IPS-20b (cell line): Measurements from ENCODE around the gene KLHL13.
"Not testable (repeated sequence)": the region's sequence is repeated elsewhere in the genome, so short reads cannot be mapped to it uniquely, and the experiment has no call there.

Experiments
- H3K27ac ChIP-seq: one replicate; pipeline ENCODE4 v1.5.1; 2013; ENCODE audit warnings: low read length
- H3K27me3 ChIP-seq: 2 replicates; pipeline ENCODE4 v1.6.1; 2013; ENCODE audit warnings: mild to moderate bottlenecking, low read length, inconsistent platforms; ENCODE audit not compliant: insufficient read depth
- H3K36me3 ChIP-seq: 2 replicates; pipeline ENCODE4 v1.6.1; 2013; ENCODE audit warnings: low read depth, mild to moderate bottlenecking, inconsistent platforms, low read length, moderate library complexity; ENCODE audit not compliant: insufficient read depth
- H3K4me1 ChIP-seq: 2 replicates; pipeline ENCODE4 v1.6.1; 2013; ENCODE audit warnings: mild to moderate bottlenecking, control low read depth, inconsistent platforms, low read length, moderate library complexity; ENCODE audit not compliant: insufficient read depth
- H3K4me3 ChIP-seq: 2 replicates; pipeline ENCODE4 v1.5.1; 2013; ENCODE audit warnings: mild to moderate bottlenecking, low read length, inconsistent platforms
- H3K9ac ChIP-seq: 2 replicates; pipeline ENCODE4 v1.6.1; 2013; ENCODE audit warnings: low read depth, mild to moderate bottlenecking, inconsistent platforms, low read length, moderate library complexity
- H3K9me3 ChIP-seq: 2 replicates; pipeline ENCODE4 v1.6.1; 2013; ENCODE audit warnings: mild to moderate bottlenecking, low read depth, low read length, inconsistent platforms; ENCODE audit not compliant: insufficient read depth

KLHL13 gene

GRCh38 chrX:118022753-118023152 lies 93.9 kb downstream of the KLHL13 start:
- Histone ChIP-seq H3K4me1 (no peaks in the 10 kb centered on the region), H3K36me3 (no peaks in the 10 kb centered on the region), H3K4me3 (no peak overlapping the region), H3K9me3 (no peaks in the 10 kb centered on the region), H3K27me3 (no peaks in the 10 kb centered on the region), H3K27ac (no peak overlapping the region), H3K9ac (no peak overlapping the region)

- Histone ChIP-seq H3K27me3 (no peaks in the 10 kb centered on the region), H3K27ac (no peak overlapping the region), H3K9me3 (no peaks in the 10 kb centered on the region), H3K9ac (no peak overlapping the region), H3K4me3 (no peak overlapping the region), H3K36me3 (no peaks in the 10 kb centered on the region), H3K4me1 (no peaks in the 10 kb centered on the region)
Observed at GRCh38 chrX:118016422-118016821, 100.2 kb downstream of the KLHL13 start.

DNA sequence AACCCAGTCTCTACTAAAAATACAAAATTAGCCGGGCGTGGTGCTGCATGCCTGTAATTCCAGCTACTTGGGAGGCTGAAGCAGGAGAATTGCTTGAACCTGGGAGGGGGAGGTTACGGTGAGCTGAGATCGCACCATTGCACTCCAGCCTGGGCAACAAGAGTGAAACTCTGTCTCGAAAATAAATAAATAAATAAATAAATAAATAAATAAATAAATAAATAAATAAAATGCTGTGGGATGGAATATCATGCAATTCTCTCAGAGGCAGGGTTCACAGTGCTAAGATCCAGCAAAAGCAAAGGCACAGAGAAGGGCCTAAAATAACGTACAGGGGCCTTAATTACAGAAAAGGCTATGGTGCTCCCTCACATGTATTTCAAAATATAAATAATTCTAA lies 114.2 kb downstream of the KLHL13 start:
- not testable (repeated sequence) for H3K36me3 ChIP-seq, H3K27ac ChIP-seq, H3K9ac ChIP-seq, H3K27me3 ChIP-seq, H3K4me3 ChIP-seq, H3K4me1 ChIP-seq, H3K9me3 ChIP-seq

GRCh38 chrX:118000518-118000917 lies 116.1 kb downstream of the KLHL13 start:
- Histone ChIP-seq H3K27ac (no peak overlapping the region), H3K27me3 (no peaks in the 10 kb centered on the region), H3K4me3 (no peak overlapping the region), H3K36me3 (no peaks in the 10 kb centered on the region), H3K9me3 (no peaks in the 10 kb centered on the region), H3K4me1 (no peaks in the 10 kb centered on the region), H3K9ac (no peak overlapping the region)

GRCh38 chrX:117998171-117998570 lies 118.4 kb downstream of the KLHL13 start:
- Histone ChIP-seq H3K4me1 (no peaks in the 10 kb centered on the region), H3K9me3 (no peaks in the 10 kb centered on the region), H3K4me3 (no peak overlapping the region), H3K9ac (no peak overlapping the region), H3K27ac (no peak overlapping the region), H3K36me3 (no peaks in the 10 kb centered on the region), H3K27me3 (no peaks in the 10 kb centered on the region)

- H3K9ac ChIP-seq, result no peak overlapping the region
- no peaks in the 10 kb centered on the region for H3K9me3 ChIP-seq
- no peaks in the 10 kb centered on the region for H3K27me3 ChIP-seq
- no peak overlapping the region for H3K27ac ChIP-seq
- H3K4me3 ChIP-seq, result no peak overlapping the region
- H3K4me1 ChIP-seq, result no peaks in the 10 kb centered on the region
- no peaks in the 10 kb centered on the region for H3K36me3 ChIP-seq
Observed at GRCh38 chrX:117996918-117997480, 119.6 kb downstream of the KLHL13 start.

GRCh38 chrX:117996408-117996807 lies 120.2 kb downstream of the KLHL13 start:
- H3K4me3 ChIP-seq, result no peak overlapping the region
- H3K9me3 ChIP-seq, result no peaks in the 10 kb centered on the region
- no peaks in the 10 kb centered on the region for H3K27me3 ChIP-seq
- no peak overlapping the region for H3K27ac ChIP-seq
- no peak overlapping the region for H3K9ac ChIP-seq
- no peaks in the 10 kb centered on the region for H3K4me1 ChIP-seq
- H3K36me3 ChIP-seq, result no peaks in the 10 kb centered on the region

- Histone ChIP-seq H3K27ac (no peak overlapping the region), H3K9ac (no peak overlapping the region), H3K9me3 (no peaks in the 10 kb centered on the region), H3K4me1 (no peaks in the 10 kb centered on the region), H3K4me3 (no peak overlapping the region), H3K27me3 (no peaks in the 10 kb centered on the region), H3K36me3 (no peaks in the 10 kb centered on the region)
Observed at GRCh38 chrX:117995378-117995777, 121.2 kb downstream of the KLHL13 start.

DNA sequence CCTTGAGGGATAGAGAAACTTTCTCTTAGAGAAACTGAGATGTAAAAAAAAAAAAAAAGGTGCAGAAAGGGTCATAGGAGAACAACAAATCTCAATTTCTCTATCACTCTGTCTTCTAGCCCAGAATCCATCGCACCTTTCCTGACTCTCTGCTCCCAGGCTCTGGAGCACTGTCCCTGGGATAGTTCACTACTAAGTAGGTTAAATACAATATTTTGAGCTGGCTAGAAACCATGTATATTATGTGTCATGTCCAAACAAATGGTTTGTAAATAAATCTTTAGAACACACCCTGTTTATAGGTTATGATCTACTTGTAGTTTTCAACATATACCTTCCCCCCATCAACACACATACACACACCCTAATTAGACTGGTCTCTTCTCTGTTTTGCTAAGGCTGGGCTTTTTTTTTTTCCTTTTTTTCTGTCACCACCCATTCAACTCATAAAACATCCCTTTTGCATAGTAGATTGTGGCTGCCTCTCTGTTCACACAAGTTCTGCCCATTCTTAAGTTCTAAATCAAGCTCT lies 124.4 kb downstream of the KLHL13 start:
- H3K9ac ChIP-seq, result no peak overlapping the region
- H3K27me3 ChIP-seq, result no peaks in the 10 kb centered on the region
- H3K4me3 ChIP-seq, result no peak overlapping the region
- H3K9me3 ChIP-seq, result no peaks in the 10 kb centered on the region
- H3K36me3 ChIP-seq, result no peaks in the 10 kb centered on the region
- no peak overlapping the region for H3K27ac ChIP-seq
- H3K4me1 ChIP-seq, result no peaks in the 10 kb centered on the region

- H3K27ac ChIP-seq, result no peak overlapping the region
- no peaks in the 10 kb centered on the region for H3K36me3 ChIP-seq
- no peaks in the 10 kb centered on the region for H3K4me1 ChIP-seq
- H3K4me3 ChIP-seq, result no peak overlapping the region
- no peak overlapping the region for H3K9ac ChIP-seq
- no peaks in the 10 kb centered on the region for H3K9me3 ChIP-seq
- no peaks in the 10 kb centered on the region for H3K27me3 ChIP-seq
Observed at GRCh38 chrX:117990438-117990837, 126.2 kb downstream of the KLHL13 start.

- Histone ChIP-seq H3K9me3 (no peaks in the 10 kb centered on the region), H3K27me3 (no peaks in the 10 kb centered on the region), H3K4me3 (no peak overlapping the region), H3K4me1 (no peaks in the 10 kb centered on the region), H3K27ac (no peak overlapping the region), H3K36me3 (no peaks in the 10 kb centered on the region), H3K9ac (no peak overlapping the region)
Observed at GRCh38 chrX:117989512-117989911, 127.1 kb downstream of the KLHL13 start.

DNA sequence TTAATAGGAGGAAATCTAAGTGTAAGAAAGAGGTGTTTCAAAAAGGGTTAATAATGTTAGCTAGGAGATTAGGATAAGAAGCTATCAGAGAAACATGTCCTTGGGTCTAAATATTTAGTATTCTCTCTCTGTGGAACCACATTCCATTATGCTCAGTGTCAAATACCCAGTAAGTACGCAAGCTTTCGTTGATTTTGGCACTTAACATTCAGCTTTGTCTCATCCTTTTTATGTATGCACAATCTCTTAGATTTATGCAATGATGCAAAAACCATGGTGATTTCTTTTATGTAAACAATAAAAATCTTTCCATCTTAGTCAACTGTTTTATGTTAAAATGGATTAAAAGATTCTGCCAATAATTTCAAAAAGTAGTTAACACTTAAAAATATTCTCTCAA lies 129.2 kb downstream of the KLHL13 start:
- Histone ChIP-seq H3K4me3 (no peak overlapping the region), H3K9ac (no peak overlapping the region), H3K27me3 (no peaks in the 10 kb centered on the region), H3K36me3 (no peaks in the 10 kb centered on the region), H3K27ac (no peak overlapping the region), H3K9me3 (no peaks in the 10 kb centered on the region), H3K4me1 (no peaks in the 10 kb centered on the region)
